Measurements from ENCODE around the gene TAF7L. TPM values are rescaled to one million over a fixed set of nuclear protein-coding genes. Genes with fewer than 3 reads are reported as not detected.
"Not testable (repeated sequence)": the region's sequence is repeated elsewhere in the genome, so short reads cannot be mapped to it uniquely, and the experiment has no call there.

TAF7L gene, protein sequence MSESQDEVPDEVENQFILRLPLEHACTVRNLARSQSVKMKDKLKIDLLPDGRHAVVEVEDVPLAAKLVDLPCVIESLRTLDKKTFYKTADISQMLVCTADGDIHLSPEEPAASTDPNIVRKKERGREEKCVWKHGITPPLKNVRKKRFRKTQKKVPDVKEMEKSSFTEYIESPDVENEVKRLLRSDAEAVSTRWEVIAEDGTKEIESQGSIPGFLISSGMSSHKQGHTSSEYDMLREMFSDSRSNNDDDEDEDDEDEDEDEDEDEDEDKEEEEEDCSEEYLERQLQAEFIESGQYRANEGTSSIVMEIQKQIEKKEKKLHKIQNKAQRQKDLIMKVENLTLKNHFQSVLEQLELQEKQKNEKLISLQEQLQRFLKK
- total RNA-seq, result under 1 TPM in 2 of 3 donors, not detected in 1; 0.29 to 0.41 TPM
- long read RNA-seq, donor 1, result 0 reads
- long read RNA-seq, donor 2, result 0 reads

DNA sequence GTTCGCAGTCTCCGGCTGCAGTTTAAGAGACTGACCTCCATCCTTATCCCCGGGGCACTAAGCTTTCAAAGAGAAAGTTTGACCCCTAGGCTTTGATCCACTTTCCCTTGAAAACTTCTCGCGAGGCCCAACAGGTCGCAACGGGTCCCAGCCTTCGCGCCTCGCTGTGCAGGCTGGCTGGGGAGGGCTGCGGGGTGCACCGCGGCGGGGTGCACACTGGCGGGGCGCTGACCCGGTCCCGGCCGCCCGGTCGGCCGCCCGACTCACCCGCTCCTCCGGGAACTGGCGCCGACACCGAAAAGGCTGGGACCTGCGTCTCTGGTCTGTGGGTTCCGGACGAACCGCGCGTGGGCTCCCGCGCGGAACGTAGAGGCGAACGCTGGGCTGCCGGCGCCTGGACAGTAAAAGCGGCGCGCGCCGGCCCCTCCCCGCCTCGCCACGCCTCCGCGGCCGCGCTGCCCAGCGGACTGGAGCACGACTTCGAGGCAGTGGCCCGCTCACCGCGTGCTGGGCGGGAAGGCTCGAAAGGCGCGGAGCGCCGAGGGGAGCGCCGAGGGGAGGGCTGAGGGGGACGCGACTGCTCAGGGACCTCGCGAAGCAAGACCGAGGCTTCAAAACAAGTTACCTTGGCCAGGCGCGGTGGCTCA, at the start of gene TAF7L:
Gene TAF7L (minus strand): TSS at position 378 of the 647 bp plus-strand sequence. CDS start 3,791 bp downstream, outside the sequence.
- TF ChIP-seq, protein P1, sequence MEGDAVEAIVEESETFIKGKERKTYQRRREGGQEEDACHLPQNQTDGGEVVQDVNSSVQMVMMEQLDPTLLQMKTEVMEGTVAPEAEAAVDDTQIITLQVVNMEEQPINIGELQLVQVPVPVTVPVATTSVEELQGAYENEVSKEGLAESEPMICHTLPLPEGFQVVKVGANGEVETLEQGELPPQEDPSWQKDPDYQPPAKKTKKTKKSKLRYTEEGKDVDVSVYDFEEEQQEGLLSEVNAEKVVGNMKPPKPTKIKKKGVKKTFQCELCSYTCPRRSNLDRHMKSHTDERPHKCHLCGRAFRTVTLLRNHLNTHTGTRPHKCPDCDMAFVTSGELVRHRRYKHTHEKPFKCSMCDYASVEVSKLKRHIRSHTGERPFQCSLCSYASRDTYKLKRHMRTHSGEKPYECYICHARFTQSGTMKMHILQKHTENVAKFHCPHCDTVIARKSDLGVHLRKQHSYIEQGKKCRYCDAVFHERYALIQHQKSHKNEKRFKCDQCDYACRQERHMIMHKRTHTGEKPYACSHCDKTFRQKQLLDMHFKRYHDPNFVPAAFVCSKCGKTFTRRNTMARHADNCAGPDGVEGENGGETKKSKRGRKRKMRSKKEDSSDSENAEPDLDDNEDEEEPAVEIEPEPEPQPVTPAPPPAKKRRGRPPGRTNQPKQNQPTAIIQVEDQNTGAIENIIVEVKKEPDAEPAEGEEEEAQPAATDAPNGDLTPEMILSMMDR (IDR thresholded peaks at IDR 0.05), result no peak
- Histone ChIP-seq H3K4me3 (no peak within 1 kb of the TSS), H3K36me3 (ENCODE audit: low read depth) (no peaks in the 10 kb centered on the region), H3K4me1 (ENCODE audit: low read depth) (no peaks in the 10 kb centered on the region), H3K9me3 (no peaks in the 10 kb centered on the region)
- DNase-seq (peak in 2 of 3 donors; percentile 1 to 28), ATAC-seq (peak; percentile 21)
- intact Hi-C loops (cut with DNase I, micrococcal nuclease), result no loop called here

DNA sequence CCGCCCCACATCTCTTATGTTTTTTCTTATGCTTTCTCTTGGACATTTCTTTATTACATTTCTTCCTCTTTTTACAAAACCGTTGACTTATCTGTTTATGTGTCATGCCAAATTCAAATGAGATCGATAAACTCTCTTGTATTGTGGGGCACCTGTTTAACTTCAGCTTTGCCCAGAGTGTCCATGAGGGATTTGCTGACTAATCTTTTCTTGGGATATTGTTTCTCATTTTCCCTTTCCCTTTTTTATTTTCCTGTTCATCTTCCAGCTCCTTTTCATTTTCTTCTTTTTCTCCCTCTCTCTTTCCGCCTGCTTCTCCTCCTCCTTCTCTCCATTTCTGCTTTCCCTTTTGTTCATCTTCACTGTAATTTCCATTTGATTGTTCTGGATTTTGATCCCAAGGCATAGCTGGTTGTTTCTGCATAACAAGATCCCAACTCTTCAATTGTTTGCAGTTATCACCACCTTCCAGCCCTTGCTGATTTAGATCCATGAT, 46.7 kb upstream of the TAF7L start:
- no peak overlapping the region for H3K4me3 ChIP-seq
- intact Hi-C loops (cut with DNase I, micrococcal nuclease), result no loop called here
- TF ChIP-seq, protein P1 (IDR thresholded peaks at IDR 0.05), result no peak
- ATAC-seq, result no peak
- no peaks in the 10 kb centered on the region for H3K9me3 ChIP-seq
- H3K4me1 ChIP-seq (ENCODE audit: low read depth), result no peaks in the 10 kb centered on the region
- no peak for DNase-seq
- no peaks in the 10 kb centered on the region for H3K36me3 ChIP-seq (ENCODE audit: low read depth)

DNA sequence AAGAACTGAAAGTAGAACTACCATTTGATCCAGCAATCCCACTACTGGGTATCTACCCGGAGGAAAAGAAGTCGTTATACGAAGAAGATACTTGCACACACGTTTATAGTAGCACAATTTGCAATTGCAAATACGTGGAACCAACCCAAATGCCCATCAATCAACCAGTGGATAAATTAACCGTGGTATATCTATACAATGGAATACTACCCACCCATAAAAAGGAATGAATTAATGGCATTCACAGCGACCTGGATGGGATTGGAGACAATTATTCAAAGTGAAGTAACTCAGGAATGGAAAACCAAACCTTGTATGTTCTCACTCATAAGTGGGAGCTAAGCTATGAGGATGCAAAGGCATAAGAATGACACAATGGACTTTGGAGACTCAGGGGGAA, 43.2 kb upstream of the TAF7L start:
- H3K9me3 ChIP-seq; intact Hi-C loops (cut with DNase I, micrococcal nuclease); ATAC-seq; H3K4me1 ChIP-seq (ENCODE audit: low read depth); DNase-seq; H3K4me3 ChIP-seq; H3K36me3 ChIP-seq (ENCODE audit: low read depth): not testable (repeated sequence)

DNA sequence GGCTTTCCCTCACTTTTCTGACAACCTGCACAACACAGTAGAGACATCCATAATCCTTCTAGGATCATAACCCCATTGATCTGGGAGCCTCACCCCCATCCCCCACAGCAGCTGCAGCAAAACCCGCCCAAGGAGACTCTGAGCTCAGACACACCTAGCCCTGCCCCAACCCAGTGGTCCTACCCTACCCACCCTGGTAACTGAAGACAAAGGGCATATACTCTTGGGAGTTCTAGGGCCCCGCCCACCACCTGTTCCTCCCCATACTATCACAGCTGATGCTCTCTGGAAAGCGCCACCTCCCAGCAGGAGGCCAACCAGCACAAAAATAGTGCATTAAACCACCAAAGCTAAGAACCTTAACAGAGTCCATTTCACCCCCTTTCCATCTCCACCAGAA, 35.5 kb upstream of the TAF7L start:
- peak; percentile 51 for ATAC-seq
- peak; percentile 28 to 61 (median 55) for DNase-seq
- H3K36me3 ChIP-seq (ENCODE audit: low read depth); H3K4me1 ChIP-seq (ENCODE audit: low read depth); H3K9me3 ChIP-seq; intact Hi-C loops (cut with DNase I, micrococcal nuclease); H3K4me3 ChIP-seq: not testable (repeated sequence)

DNA sequence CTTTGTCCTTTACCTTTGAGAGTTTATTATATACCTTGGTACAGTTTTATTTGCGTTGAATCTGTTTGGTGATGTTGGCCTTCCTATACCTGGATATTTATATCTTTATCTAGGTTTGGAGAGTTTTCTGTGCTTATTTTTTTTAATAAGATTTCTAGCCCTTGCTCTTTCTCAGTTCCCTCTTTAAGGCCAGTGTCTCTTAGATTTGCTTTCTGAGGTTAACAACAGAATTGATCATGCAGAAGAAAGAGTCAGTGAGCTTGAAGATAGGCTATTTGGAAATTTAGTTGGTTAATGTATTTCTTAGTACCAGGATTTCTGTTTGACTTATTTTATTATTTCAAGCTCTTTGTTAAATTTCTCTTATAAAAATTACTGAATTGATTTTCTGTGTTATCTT, 12.7 kb upstream of the TAF7L start:
- TF ChIP-seq, protein P1 (IDR thresholded peaks at IDR 0.05), result no peak
- no peak for DNase-seq
- H3K4me1 ChIP-seq (ENCODE audit: low read depth), result no peaks in the 10 kb centered on the region
- intact Hi-C loops (cut with DNase I, micrococcal nuclease), result no loop called here
- no peaks in the 10 kb centered on the region for H3K36me3 ChIP-seq (ENCODE audit: low read depth)
- no peak for ATAC-seq
- H3K4me3 ChIP-seq, result no peak overlapping the region
- no peaks in the 10 kb centered on the region for H3K9me3 ChIP-seq

DNA sequence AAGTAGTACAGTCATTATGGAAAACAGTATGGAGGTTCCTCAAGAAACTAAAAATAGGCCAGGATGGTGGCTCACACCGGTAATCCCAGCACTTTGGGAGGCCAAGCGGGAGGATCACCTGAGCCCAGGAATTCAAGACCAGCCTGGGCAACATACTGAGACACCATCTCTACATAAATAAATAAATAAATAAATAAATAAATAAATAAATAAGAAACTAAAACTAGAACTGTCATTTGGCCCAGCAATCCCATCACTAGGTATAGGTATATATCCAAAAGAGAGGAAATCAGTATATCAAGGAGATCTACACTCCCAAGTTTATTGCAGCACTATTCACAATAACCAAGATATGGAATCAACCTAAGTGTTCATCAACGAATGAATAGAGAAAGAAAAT, 4.5 kb upstream of the TAF7L start:
- H3K36me3 ChIP-seq (ENCODE audit: low read depth); intact Hi-C loops (cut with DNase I, micrococcal nuclease); ATAC-seq; H3K4me1 ChIP-seq (ENCODE audit: low read depth); H3K4me3 ChIP-seq; H3K9me3 ChIP-seq; DNase-seq: not testable (repeated sequence)

DNA sequence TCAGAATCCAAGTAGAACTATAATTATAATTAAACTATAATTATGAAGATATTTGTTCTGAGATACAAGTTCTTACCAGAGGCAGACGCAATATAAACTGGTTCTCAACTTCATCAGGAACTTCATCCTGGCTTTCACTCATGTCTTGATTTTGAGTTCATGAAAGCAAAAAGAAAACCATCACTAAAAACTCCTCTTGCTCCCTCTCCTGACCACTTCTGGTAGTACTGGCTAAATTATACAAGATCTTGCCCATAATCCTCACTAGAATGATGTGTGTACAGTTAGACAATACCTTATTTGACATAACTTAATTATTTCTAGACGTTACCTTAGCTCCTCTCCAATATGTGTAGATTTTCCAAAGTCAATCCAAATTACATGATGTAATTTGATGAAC, 3.7 kb downstream of the TAF7L start:
- no peaks in the 10 kb centered on the region for H3K4me1 ChIP-seq (ENCODE audit: low read depth)
- H3K9me3 ChIP-seq, result no peaks in the 10 kb centered on the region
- peak in 1 of 3 donors; percentile 67 for DNase-seq
- TF ChIP-seq, protein P1 (IDR thresholded peaks at IDR 0.05), result peak; percentile 10
- no peak overlapping the region for H3K4me3 ChIP-seq
- no peaks in the 10 kb centered on the region for H3K36me3 ChIP-seq (ENCODE audit: low read depth)
- intact Hi-C loops (cut with DNase I, micrococcal nuclease), result no loop called here
- peak; percentile 52 for ATAC-seq
